HepG2 (cell line): ENCODE results near the gene NUP107. TPM values are rescaled to one million over a fixed set of nuclear protein-coding genes. Genes with fewer than 3 reads are reported as not detected.

Experiments
- ATAD3A ChIP-seq: sonication (generic); formaldehyde crosslinking; IDR thresholded peaks from 2 replicates; pipeline ENCODE4 v1.4.0; 2020; ENCODE audit warnings: missing genetic modification reagents
- ATF2 ChIP-seq: sonication (generic); formaldehyde crosslinking; IDR thresholded peaks from 2 replicates; pipeline ENCODE4 v1.4.0; 2020; ENCODE audit warnings: missing genetic modification reagents
- BCLAF1 ChIP-seq: fragments of 450-650 bp; IDR thresholded peaks from 2 replicates; pipeline ENCODE4 v1.6.1; 2017; ENCODE audit warnings: mild to moderate bottlenecking
- BRD4 ChIP-seq: sonication (generic); formaldehyde crosslinking; IDR thresholded peaks from 2 replicates; pipeline ENCODE4 v1.4.0; 2020; ENCODE audit warnings: missing genetic modification reagents
- ETS1 ChIP-seq: sonication (generic); formaldehyde crosslinking; IDR thresholded peaks from 2 replicates; pipeline ENCODE4 v1.4.0; 2020; ENCODE audit warnings: missing genetic modification reagents
- FOXP1 ChIP-seq, 2 experiments: fragments of 450-650 bp in 1 of 2; IDR thresholded peaks; 2 replicates each; pipeline ENCODE4 v1.6.1; 2017 to 2018; ENCODE audit warnings: antibody characterized with exemption in 1 of 2
- HDAC2 ChIP-seq: sonication (generic); formaldehyde crosslinking; IDR thresholded peaks from 2 replicates; pipeline ENCODE4 v1.4.0; 2020; ENCODE audit warnings: missing genetic modification reagents
- KDM1A ChIP-seq: IDR thresholded peaks from 2 replicates; pipeline ENCODE4 v1.6.1; 2016; ENCODE audit warnings: missing compliant biosample characterization
- MAFK ChIP-seq, 2 experiments: IDR thresholded peaks in 1 of 2; conservative IDR thresholded peaks in 1 of 2; 2 replicates each; pipeline ENCODE4 v1.6.1; 2011; ENCODE audit warnings: improper control_type of control experiment in 2 of 2, low read length in 2 of 2
- MXD1 ChIP-seq: sonication (generic); formaldehyde crosslinking; IDR thresholded peaks from 2 replicates; pipeline ENCODE4 v1.4.0; 2020; ENCODE audit warnings: mild to moderate bottlenecking, missing genetic modification reagents
- MXD4 ChIP-seq: IDR thresholded peaks from 2 replicates; pipeline ENCODE4 v1.6.1; 2016; ENCODE audit warnings: mild to moderate bottlenecking, missing biosample characterization, missing genetic modification reagents
- ONECUT2 ChIP-seq: sonication (generic); formaldehyde crosslinking; IDR thresholded peaks from 2 replicates; pipeline ENCODE4 v1.4.0; 2020; ENCODE audit warnings: missing genetic modification reagents
- STAT5B ChIP-seq: sonication (generic); formaldehyde crosslinking; IDR thresholded peaks from 2 replicates; pipeline ENCODE4 v1.4.0; 2020; ENCODE audit warnings: missing genetic modification reagents
- TBL1XR1 ChIP-seq: fragments of 150-350 bp; IDR thresholded peaks from 2 replicates; pipeline ENCODE4 v1.6.1; 2014; ENCODE audit warnings: borderline replicate concordance, low read length; ENCODE audit not compliant: partially characterized antibody
- TCF7 ChIP-seq: sonication (generic); IDR thresholded peaks from 2 replicates; pipeline ENCODE4 v1.6.1; 2016; ENCODE audit warnings: antibody characterized with exemption, low read depth
- WIZ ChIP-seq: sonication (generic); formaldehyde crosslinking; IDR thresholded peaks from 2 replicates; pipeline ENCODE4 v1.5.1; 2020; ENCODE audit warnings: mild to moderate bottlenecking, missing genetic modification reagents
- ZBED4 ChIP-seq: sonication (generic); formaldehyde crosslinking; IDR thresholded peaks from 2 replicates; pipeline ENCODE4 v1.4.0; 2020; ENCODE audit warnings: missing genetic modification reagents, borderline replicate concordance
- ZBTB21 ChIP-seq: sonication (generic); formaldehyde crosslinking; IDR thresholded peaks from 2 replicates; pipeline ENCODE4 v1.4.0; 2020; ENCODE audit warnings: missing genetic modification reagents
- ZNF543 ChIP-seq: sonication (generic); formaldehyde crosslinking; IDR thresholded peaks from 2 replicates; pipeline ENCODE4 v1.4.0; 2020; ENCODE audit warnings: mild to moderate bottlenecking, missing genetic modification reagents
- ZNF605 ChIP-seq: sonication (generic); formaldehyde crosslinking; IDR thresholded peaks from 2 replicates; pipeline ENCODE4 v1.8.0; 2022; ENCODE audit warnings: mild to moderate bottlenecking, missing genetic modification reagents
- polyA plus RNA-seq, 8 experiments: library from polyadenylated mRNA; depleted of rRNA in 3 of 8; stranded (reverse) in 7 of 8; unstranded in 1 of 8; fragments of >200 nt; fragmentation: Illumina TruSeq in 4 of 8; extraction: Trizol in 4 of 8; gene quantifications; 2 replicates each; pipeline versions ENCODE4 v1.2.1 to v1.2.3, GENCODE V29; 2011 to 2016; ENCODE audit warnings: low read depth in 4 of 8, missing spikeins in 1 of 8, mixed read lengths in 1 of 8; ENCODE audit not compliant: insufficient read depth in 1 of 8
- total RNA-seq, 5 experiments: library from RNA; depleted of rRNA; stranded (reverse); fragments of >200 nt; fragmentation: Illumina TruSeq; extraction: Trizol; gene quantifications; 2 replicates each; pipeline ENCODE4 v1.2.3, GENCODE V29; 2016; ENCODE audit warnings: low read depth in 1 of 5

NUP107 gene
- total and polyA plus RNA-seq, 2 of the 13 experiments (the other 11 are each of a cell fraction or from before 2014, with no cell fraction given), result 54.7 to 100 TPM

- TF ChIP-seq ATF2 (CRISPR knock-in tag) (peak; percentile 88; the same call in 1 of the 2 replicates), ETS1 (CRISPR knock-in tag) (no peak), ZNF543 (CRISPR knock-in tag) (0 out of 2 replicates have a peak, but pooled peaks have one; percentile 31), HDAC2 (CRISPR knock-in tag) (peak; percentile 99), STAT5B (CRISPR knock-in tag) (peak; percentile 95), MXD4 (peak; percentile 89), MXD1 (CRISPR knock-in tag) (peak; percentile 42; the same call in 1 of the 2 replicates), MAFK (conservative IDR thresholded peaks at IDR 0.05 in 1 of 2, IDR thresholded peaks at IDR 0.05 in 1 of 2; ENCODE audit: low read length in 2 of 2) (no peak), TCF7 (no peak), FOXP1 (IDR thresholded peaks at IDR 0.05) (no peak), FOXP1 (CRISPR knock-in tag; IDR thresholded peaks at IDR 0.05) (0 out of 2 replicates have a peak, but pooled peaks have one; percentile 30), ZBED4 (peak; percentile 75; the same call in 1 of the 2 replicates), ONECUT2 (CRISPR knock-in tag) (no peak), WIZ (CRISPR knock-in tag) (no peak; the same call in 1 of the 2 replicates), KDM1A (CRISPR knock-in tag) (no peak), BRD4 (CRISPR knock-in tag) (no peak; the same call in 1 of the 2 replicates), ZBTB21 (CRISPR knock-in tag) (peak; percentile 92), ATAD3A (no peak), ZNF605 (CRISPR knock-in tag) (peak; percentile 78; the same call in 1 of the 2 replicates), TBL1XR1 (peak; percentile 93), BCLAF1 (no peak)
These were observed at the start of gene NUP107 (continued) for GRCh38 chr12:68686595-68687521.
